ENCODE measurements around the gene ADAMTS8.

ADAMTS8 gene

GRCh38 chr11:130391711-130392110 lies 36.7 kb downstream of the ADAMTS8 start:
- ATAC-seq (replicated peaks), result no peak
- H3K4me3 Mint-ChIP-seq, result no peak overlapping the region
- H3K27me3 Mint-ChIP-seq, result peaks cover 22 to 33% of the 10 kb centered on the region in 2 donors
- H3K27ac Mint-ChIP-seq, result no peak overlapping the region
- no peak for DNase-seq
- H3K4me1 Mint-ChIP-seq, result peaks cover 12 to 19% of the 10 kb centered on the region in 2 donors
- no peaks in the 10 kb centered on the region for H3K36me3 Mint-ChIP-seq
- no peaks in the 10 kb centered on the region for H3K9me3 Mint-ChIP-seq

- Mint-ChIP-seq H3K4me1 (peaks cover 12 to 15% of the 10 kb centered on the region in 2 donors), H3K4me3 (no peak overlapping the region), H3K36me3 (no peaks in the 10 kb centered on the region), H3K27ac (no peak overlapping the region), H3K27me3 (peaks cover 12 to 25% of the 10 kb centered on the region in 2 donors), H3K9me3 (no peaks in the 10 kb centered on the region)
- ATAC-seq (replicated peaks) (no peak), DNase-seq (no peak)
Observed at GRCh38 chr11:130390071-130390758, 38.2 kb downstream of the ADAMTS8 start.

GRCh38 chr11:130389335-130389935 lies 39.0 kb downstream of the ADAMTS8 start:
- DNase-seq, result no peak
- no peak for ATAC-seq (replicated peaks)
- H3K36me3 Mint-ChIP-seq, result no peaks in the 10 kb centered on the region
- H3K4me1 Mint-ChIP-seq, result peaks cover 12 to 15% of the 10 kb centered on the region in 2 donors
- H3K9me3 Mint-ChIP-seq, result no peaks in the 10 kb centered on the region
- peak overlapping the region; percentile 45 to 64 for H3K4me3 Mint-ChIP-seq
- H3K27me3 Mint-ChIP-seq, result peaks cover 12 to 25% of the 10 kb centered on the region in 2 donors
- H3K27ac Mint-ChIP-seq, result no peak overlapping the region

GRCh38 chr11:130388607-130389205 lies 39.7 kb downstream of the ADAMTS8 start:
- Mint-ChIP-seq H3K27ac (no peak overlapping the region), H3K4me3 (peak overlapping the region; percentile 45 to 64)

GRCh38 chr11:130386056-130386455 lies 42.4 kb downstream of the ADAMTS8 start:
- Mint-ChIP-seq H3K4me1 (peaks cover 14 to 15% of the 10 kb centered on the region in 2 donors), H3K27ac (no peak overlapping the region), H3K36me3 (no peaks in the 10 kb centered on the region), H3K9me3 (no peaks in the 10 kb centered on the region), H3K4me3 (no peak overlapping the region), H3K27me3 (peaks cover 7 to 10% of the 10 kb centered on the region in 2 donors)
- DNase-seq (no peak), ATAC-seq (replicated peaks) (no peak)

More at GRCh38 chr11:130388607-130389205, 39.7 kb downstream of the ADAMTS8 start:
- no peak for DNase-seq
- H3K9me3 Mint-ChIP-seq, result no peaks in the 10 kb centered on the region
- peaks cover 12 to 15% of the 10 kb centered on the region in 2 donors for H3K4me1 Mint-ChIP-seq
- peaks cover 7 to 19% of the 10 kb centered on the region in 2 donors for H3K27me3 Mint-ChIP-seq
- ATAC-seq (replicated peaks), result peak in 1 of 2 donors; percentile 34
- no peaks in the 10 kb centered on the region for H3K36me3 Mint-ChIP-seq

- peaks cover 0 to 1% of the 10 kb centered on the region in 2 donors for H3K9me3 Mint-ChIP-seq
- peaks cover 10 to 18% of the 10 kb centered on the region in 2 donors for H3K27me3 Mint-ChIP-seq
- peak; percentile 74 to 89 for ATAC-seq (replicated peaks)
- no peaks in the 10 kb centered on the region for H3K36me3 Mint-ChIP-seq
- H3K27ac Mint-ChIP-seq, result peak overlapping the region; percentile 17
- H3K4me3 Mint-ChIP-seq, result no peak overlapping the region
- DNase-seq, result peak; percentile 10
- H3K4me1 Mint-ChIP-seq, result peaks cover 5 to 7% of the 10 kb centered on the region in 2 donors
Observed at GRCh38 chr11:130383344-130384211, 44.8 kb downstream of the ADAMTS8 start.

GRCh38 chr11:130381317-130381716 lies 47.1 kb downstream of the ADAMTS8 start:
- peaks cover 0 to 1% of the 10 kb centered on the region in 2 donors for H3K9me3 Mint-ChIP-seq
- peaks cover 0 to 3% of the 10 kb centered on the region in 2 donors for H3K4me1 Mint-ChIP-seq
- no peak overlapping the region for H3K27ac Mint-ChIP-seq
- DNase-seq (no peak), ATAC-seq (replicated peaks) (no peak)
- peaks cover 8 to 13% of the 10 kb centered on the region in 2 donors for H3K27me3 Mint-ChIP-seq
- no peak overlapping the region for H3K4me3 Mint-ChIP-seq
- no peaks in the 10 kb centered on the region for H3K36me3 Mint-ChIP-seq

GRCh38 chr11:130380778-130381177 lies 47.6 kb downstream of the ADAMTS8 start:
- Mint-ChIP-seq H3K27me3 (peaks cover 8 to 13% of the 10 kb centered on the region in 2 donors), H3K9me3 (peaks cover 0 to 1% of the 10 kb centered on the region in 2 donors), H3K27ac (no peak overlapping the region), H3K4me3 (no peak overlapping the region), H3K4me1 (peaks cover 0 to 3% of the 10 kb centered on the region in 2 donors), H3K36me3 (no peaks in the 10 kb centered on the region)
- no peak for DNase-seq
- no peak for ATAC-seq (replicated peaks)

GRCh38 chr11:130379276-130379675 lies 49.1 kb downstream of the ADAMTS8 start:
- H3K4me1 Mint-ChIP-seq, result peaks cover 0 to 3% of the 10 kb centered on the region in 2 donors
- H3K27ac Mint-ChIP-seq, result no peak overlapping the region
- ATAC-seq (replicated peaks) (no peak), DNase-seq (no peak)
- H3K4me3 Mint-ChIP-seq, result no peak overlapping the region
- peaks cover 0 to 1% of the 10 kb centered on the region in 2 donors for H3K9me3 Mint-ChIP-seq
- no peaks in the 10 kb centered on the region for H3K36me3 Mint-ChIP-seq
- H3K27me3 Mint-ChIP-seq, result peaks cover 13 to 22% of the 10 kb centered on the region in 2 donors

GRCh38 chr11:130370845-130371590 lies 57.4 kb downstream of the ADAMTS8 start:
- Mint-ChIP-seq H3K4me1 (no peaks in the 10 kb centered on the region), H3K4me3 (no peak overlapping the region), H3K9me3 (no peaks in the 10 kb centered on the region), H3K36me3 (no peaks in the 10 kb centered on the region), H3K27ac (no peak overlapping the region), H3K27me3 (peaks cover 9 to 15% of the 10 kb centered on the region in 2 donors)
- DNase-seq (no peak), ATAC-seq (replicated peaks) (peak; percentile 23 to 33)

GRCh38 chr11:130369713-130370112 lies 58.7 kb downstream of the ADAMTS8 start:
- H3K4me1 Mint-ChIP-seq, result no peaks in the 10 kb centered on the region

GRCh38 chr11:130369141-130369691 lies 59.2 kb downstream of the ADAMTS8 start:
- Mint-ChIP-seq H3K36me3 (no peaks in the 10 kb centered on the region), H3K4me1 (no peaks in the 10 kb centered on the region), H3K9me3 (no peaks in the 10 kb centered on the region), H3K27me3 (peaks cover 4 to 6% of the 10 kb centered on the region in 2 donors), H3K4me3 (no peak overlapping the region), H3K27ac (no peak overlapping the region)
- ATAC-seq (replicated peaks), result no peak
- no peak for DNase-seq

More at GRCh38 chr11:130369713-130370112, 58.7 kb downstream of the ADAMTS8 start:
- ATAC-seq (replicated peaks) (no peak), DNase-seq (no peak)
- Mint-ChIP-seq H3K27me3 (peaks cover 4 to 8% of the 10 kb centered on the region in 2 donors), H3K36me3 (no peaks in the 10 kb centered on the region), H3K27ac (no peak overlapping the region), H3K4me3 (no peak overlapping the region), H3K9me3 (no peaks in the 10 kb centered on the region)

- no peak overlapping the region for H3K4me3 Mint-ChIP-seq
- peaks cover 11 to 25% of the 10 kb centered on the region in 2 donors for H3K9me3 Mint-ChIP-seq
- H3K27me3 Mint-ChIP-seq, result peaks cover 0 to 5% of the 10 kb centered on the region in 2 donors
- H3K27ac Mint-ChIP-seq, result peak overlapping the region; percentile 57
- ATAC-seq (replicated peaks), result no peak
- no peak for DNase-seq
- peaks cover 0 to 8% of the 10 kb centered on the region in 2 donors for H3K36me3 Mint-ChIP-seq
- no peaks in the 10 kb centered on the region for H3K4me1 Mint-ChIP-seq
Observed at GRCh38 chr11:130359419-130359818, 69.0 kb downstream of the ADAMTS8 start.

Data from stimulated activated naive B cell treated with anti-CD40 and anti-IgM and Interleukin-4, amounts not matched to agents 10 μg/mL and 1 μg/mL and 100 μg/mL, for 72 hours (primary cell).